A549 (cell line): ENCODE measurements around the gene CD83.

Source experiments
- CBX2 ChIP-seq: fragments of 200-600 bp; sonication (generic); IDR thresholded peaks from 2 replicates; pipeline ENCODE4 v1.6.1; 2016; ENCODE audit warnings: low read depth, mild to moderate bottlenecking, borderline replicate concordance
- CEBPB ChIP-seq, 2 experiments: fragments of >200 bp in 1 of 2; sonication (Bioruptor Twin) in 1 of 2; formaldehyde crosslinking in 1 of 2; IDR thresholded peaks; 2 replicates each; pipeline ENCODE4 v1.6.1; 2012 to 2016
- CTCF ChIP-seq: fragments of >200 bp; sonication (Bioruptor Twin); formaldehyde crosslinking; IDR thresholded peaks from 3 replicates; pipeline ENCODE4 v1.5.1; 2016
- ESRRA ChIP-seq: fragments of 150-350 bp; IDR thresholded peaks from 2 replicates; pipeline ENCODE4 v1.6.1; 2014; ENCODE audit warnings: mild to moderate bottlenecking, low read length, borderline replicate concordance
- MAX ChIP-seq: IDR thresholded peaks from 2 replicates; pipeline ENCODE4 v1.6.1; 2012
- MYC ChIP-seq: IDR thresholded peaks from 2 replicates; pipeline ENCODE4 v1.6.1; 2012; ENCODE audit warnings: mild to moderate bottlenecking, inconsistent platforms, low read length, improper control_type of control experiment, borderline replicate concordance
- POLR2A ChIP-seq: IDR thresholded peaks from 2 replicates; pipeline ENCODE4 v1.6.1; 2012; ENCODE audit warnings: mild to moderate bottlenecking, low read length
- RCOR1 ChIP-seq: fragments of 150-350 bp; IDR thresholded peaks from 2 replicates; pipeline ENCODE4 v1.6.1; 2014; ENCODE audit warnings: antibody characterized with exemption, low read length, low read depth
- TP53 ChIP-seq: fragments of 250-450 bp; sonication (Bioruptor Pico); IDR thresholded peaks from 2 replicates; pipeline ENCODE4 v1.5.0; 2021; ENCODE audit warnings: mild to moderate bottlenecking, moderate library complexity
- ZFP36 ChIP-seq: fragments of 450-650 bp; IDR thresholded peaks from 2 replicates; pipeline ENCODE4 v1.6.1; 2014; ENCODE audit warnings: borderline replicate concordance; ENCODE audit not compliant: partially characterized antibody
- TF ChIP-seq, protein P1 (sequence below): fragments of 250-450 bp; sonication (Bioruptor Pico); IDR thresholded peaks from 2 replicates; pipeline ENCODE4 v1.5.0; 2021; ENCODE audit warnings: mild to moderate bottlenecking, moderate library complexity, borderline replicate concordance

DNA sequence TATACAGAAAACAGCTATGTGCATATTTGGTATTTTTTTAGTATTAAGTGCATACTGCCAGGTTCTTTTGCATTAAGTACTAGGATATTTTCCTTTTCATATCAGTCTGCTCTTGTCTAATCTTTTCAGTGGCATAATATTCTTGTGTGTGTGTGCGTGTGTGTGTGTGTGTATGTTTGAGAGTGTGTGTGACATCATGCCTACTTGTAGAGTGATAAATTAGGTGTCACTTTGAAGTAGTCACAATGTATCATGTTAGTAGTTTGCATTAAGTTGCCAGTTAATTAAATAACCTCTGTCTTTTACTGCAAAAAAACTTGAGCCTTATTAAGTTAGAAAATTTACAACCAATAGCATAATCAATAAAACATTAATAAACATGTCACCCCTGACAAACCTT, 65.3 kb downstream of the CD83 start:
- no peak for TF ChIP-seq MAX
- TF ChIP-seq POLR2A = no peak
- TF ChIP-seq CTCF = no peak
- TF ChIP-seq, protein P1, sequence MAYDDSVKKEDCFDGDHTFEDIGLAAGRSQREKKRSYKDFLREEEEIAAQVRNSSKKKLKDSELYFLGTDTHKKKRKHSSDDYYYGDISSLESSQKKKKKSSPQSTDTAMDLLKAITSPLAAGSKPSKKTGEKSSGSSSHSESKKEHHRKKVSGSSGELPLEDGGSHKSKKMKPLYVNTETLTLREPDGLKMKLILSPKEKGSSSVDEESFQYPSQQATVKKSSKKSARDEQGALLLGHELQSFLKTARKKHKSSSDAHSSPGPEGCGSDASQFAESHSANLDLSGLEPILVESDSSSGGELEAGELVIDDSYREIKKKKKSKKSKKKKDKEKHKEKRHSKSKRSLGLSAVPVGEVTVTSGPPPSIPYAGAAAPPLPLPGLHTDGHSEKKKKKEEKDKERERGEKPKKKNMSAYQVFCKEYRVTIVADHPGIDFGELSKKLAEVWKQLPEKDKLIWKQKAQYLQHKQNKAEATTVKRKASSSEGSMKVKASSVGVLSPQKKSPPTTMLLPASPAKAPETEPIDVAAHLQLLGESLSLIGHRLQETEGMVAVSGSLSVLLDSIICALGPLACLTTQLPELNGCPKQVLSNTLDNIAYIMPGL = no peak
- no peak for TF ChIP-seq RCOR1
- no peak for TF ChIP-seq CEBPB (IDR thresholded peaks at IDR 0.05)
- TF ChIP-seq CBX2 = no peak
- TF ChIP-seq TP53 (CRISPR knock-in tag) = no peak
- TF ChIP-seq ESRRA = no peak
- no peak for TF ChIP-seq MYC
- TF ChIP-seq ZFP36 = no peak
